ENCODE measurements around the gene ZNF141.
"Not testable (repeated sequence)": the region's sequence is repeated elsewhere in the genome, so short reads cannot be mapped to it uniquely, and the experiment has no call there.

ZNF141 gene

DNA sequence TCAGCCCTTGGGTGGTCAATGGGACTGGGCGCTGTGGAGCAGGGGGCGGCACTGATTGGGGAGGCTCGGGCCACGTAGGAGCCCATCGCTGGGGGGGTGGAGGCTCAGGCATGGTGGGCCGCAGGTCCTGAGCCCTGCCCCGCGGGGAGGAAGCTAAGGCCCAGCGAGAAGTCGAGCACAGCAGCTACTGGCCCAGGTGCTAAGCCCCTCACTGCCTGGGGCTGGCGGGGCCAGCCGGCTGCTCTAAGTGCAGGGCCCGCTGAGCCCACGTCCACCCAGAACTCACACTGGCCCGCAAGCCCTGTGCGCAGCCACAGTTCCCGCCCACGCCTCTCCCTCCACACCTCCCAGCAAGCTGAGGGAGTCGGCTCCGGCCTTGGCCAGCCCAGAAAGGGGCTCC lies 66.4 kb downstream of the ZNF141 start:
- TF ChIP-seq, protein P1, sequence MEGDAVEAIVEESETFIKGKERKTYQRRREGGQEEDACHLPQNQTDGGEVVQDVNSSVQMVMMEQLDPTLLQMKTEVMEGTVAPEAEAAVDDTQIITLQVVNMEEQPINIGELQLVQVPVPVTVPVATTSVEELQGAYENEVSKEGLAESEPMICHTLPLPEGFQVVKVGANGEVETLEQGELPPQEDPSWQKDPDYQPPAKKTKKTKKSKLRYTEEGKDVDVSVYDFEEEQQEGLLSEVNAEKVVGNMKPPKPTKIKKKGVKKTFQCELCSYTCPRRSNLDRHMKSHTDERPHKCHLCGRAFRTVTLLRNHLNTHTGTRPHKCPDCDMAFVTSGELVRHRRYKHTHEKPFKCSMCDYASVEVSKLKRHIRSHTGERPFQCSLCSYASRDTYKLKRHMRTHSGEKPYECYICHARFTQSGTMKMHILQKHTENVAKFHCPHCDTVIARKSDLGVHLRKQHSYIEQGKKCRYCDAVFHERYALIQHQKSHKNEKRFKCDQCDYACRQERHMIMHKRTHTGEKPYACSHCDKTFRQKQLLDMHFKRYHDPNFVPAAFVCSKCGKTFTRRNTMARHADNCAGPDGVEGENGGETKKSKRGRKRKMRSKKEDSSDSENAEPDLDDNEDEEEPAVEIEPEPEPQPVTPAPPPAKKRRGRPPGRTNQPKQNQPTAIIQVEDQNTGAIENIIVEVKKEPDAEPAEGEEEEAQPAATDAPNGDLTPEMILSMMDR (IDR thresholded peaks at IDR 0.05; ENCODE audit: low read depth, low read length, missing control alignments), result no peak
- no peaks in the 10 kb centered on the region for H3K27me3 ChIP-seq (replicated peaks)
- DNase-seq, result no peak
- no peak overlapping the region for H3K4me3 ChIP-seq (ENCODE audit: low read depth, low read length)
- H3K27ac ChIP-seq, result no peak overlapping the region
- in situ Hi-C loops (cut with HindIII; ENCODE audit: low pct_ligation_motif_present, low sequenced_read_pairs), result no loop called here
- no peaks in the 10 kb centered on the region for H3K36me3 ChIP-seq (replicated peaks)

DNA sequence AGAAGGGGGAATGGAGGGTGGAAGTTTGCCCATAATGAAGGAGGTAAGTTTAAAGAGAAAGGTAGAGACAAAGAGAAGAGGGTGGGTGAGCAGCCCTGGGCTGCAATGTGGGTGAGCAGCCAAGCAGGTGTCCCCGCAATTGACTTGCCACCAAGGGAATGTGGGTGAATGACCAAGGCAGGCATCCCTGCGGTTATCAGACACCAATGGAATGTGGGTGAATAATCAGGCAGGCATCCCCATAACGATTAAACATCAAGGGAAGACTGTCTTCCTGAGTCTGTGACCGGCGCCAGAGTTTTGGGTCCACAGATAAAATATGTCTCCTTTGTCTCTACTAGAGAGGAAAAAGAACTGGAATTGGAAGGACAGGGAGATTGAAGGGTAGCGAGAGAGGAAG lies 70.7 kb downstream of the ZNF141 start:
- in situ Hi-C loops (cut with HindIII; ENCODE audit: low pct_ligation_motif_present, low sequenced_read_pairs); H3K4me3 ChIP-seq (ENCODE audit: low read depth, low read length); DNase-seq; H3K27me3 ChIP-seq (replicated peaks); H3K27ac ChIP-seq; H3K36me3 ChIP-seq (replicated peaks): not testable (repeated sequence)

DNA sequence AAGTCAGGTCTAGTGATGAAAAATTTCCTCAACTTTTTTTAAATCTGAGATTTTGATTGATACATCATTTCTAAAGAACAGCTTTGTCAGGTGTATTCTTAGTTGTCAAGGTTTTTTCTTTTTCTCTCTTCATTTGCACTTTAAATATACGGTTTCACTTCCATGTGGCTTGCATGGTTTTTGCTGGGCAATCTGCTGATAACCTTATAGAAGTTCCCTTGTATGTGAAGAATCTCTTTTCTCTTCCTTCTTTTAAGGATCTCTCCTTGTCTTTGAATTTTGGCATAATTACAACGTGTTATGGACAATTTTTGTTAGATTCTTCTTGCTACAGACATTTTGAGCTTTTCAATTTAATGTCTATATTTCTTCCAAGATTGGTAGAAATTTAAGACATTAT lies 85.0 kb downstream of the ZNF141 start:
- in situ Hi-C loops (cut with HindIII; ENCODE audit: low pct_ligation_motif_present, low sequenced_read_pairs), result no loop called here
- H3K4me3 ChIP-seq (ENCODE audit: low read depth, low read length), result no peak overlapping the region
- no peak for DNase-seq

More for the DNA sequence above, 85.0 kb downstream of the ZNF141 start:
- Histone ChIP-seq H3K27ac (no peak overlapping the region), H3K27me3 (replicated peaks) (no peaks in the 10 kb centered on the region), H3K36me3 (replicated peaks) (peaks cover 10% of the 10 kb centered on the region)
- TF ChIP-seq, protein P1 (IDR thresholded peaks at IDR 0.05; ENCODE audit: low read depth, low read length, missing control alignments), result no peak
